ENCODE results near the gene SLC7A6OS. TPM values are rescaled to one million over a fixed set of nuclear protein-coding genes. Genes with fewer than 3 reads are reported as not detected.
"Not testable (repeated sequence)": the region's sequence is repeated elsewhere in the genome, so short reads cannot be mapped to it uniquely, and the experiment has no call there.

The SLC7A6OS gene
- total RNA-seq, 1 donor from 2014 or later: 20.0 TPM

DNA sequence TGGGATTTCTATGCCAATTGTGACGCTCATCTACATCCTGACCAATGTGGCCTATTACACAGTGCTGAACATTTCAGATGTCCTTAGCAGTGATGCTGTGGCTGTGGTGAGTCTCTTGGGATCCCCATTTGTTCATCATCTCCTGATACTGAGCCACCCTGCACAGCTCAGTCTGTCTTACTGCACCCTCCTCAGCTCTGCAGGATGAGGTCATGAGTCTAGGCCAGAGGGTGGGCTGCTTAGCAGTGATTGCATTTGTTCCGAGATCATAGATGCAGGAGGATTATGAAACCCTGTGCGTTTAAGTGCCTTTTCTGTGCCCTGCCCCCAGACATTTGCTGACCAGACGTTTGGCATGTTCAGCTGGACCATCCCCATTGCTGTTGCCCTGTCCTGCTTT is 19.5 kb downstream of the SLC7A6OS start:
- H3K9me3 Mint-ChIP-seq (ENCODE audit: unreplicated experiment): no peaks in the 10 kb centered on the region
- no peak overlapping the region for H3K4me3 Mint-ChIP-seq (ENCODE audit: unreplicated experiment)
- TF ChIP-seq, protein P1, sequence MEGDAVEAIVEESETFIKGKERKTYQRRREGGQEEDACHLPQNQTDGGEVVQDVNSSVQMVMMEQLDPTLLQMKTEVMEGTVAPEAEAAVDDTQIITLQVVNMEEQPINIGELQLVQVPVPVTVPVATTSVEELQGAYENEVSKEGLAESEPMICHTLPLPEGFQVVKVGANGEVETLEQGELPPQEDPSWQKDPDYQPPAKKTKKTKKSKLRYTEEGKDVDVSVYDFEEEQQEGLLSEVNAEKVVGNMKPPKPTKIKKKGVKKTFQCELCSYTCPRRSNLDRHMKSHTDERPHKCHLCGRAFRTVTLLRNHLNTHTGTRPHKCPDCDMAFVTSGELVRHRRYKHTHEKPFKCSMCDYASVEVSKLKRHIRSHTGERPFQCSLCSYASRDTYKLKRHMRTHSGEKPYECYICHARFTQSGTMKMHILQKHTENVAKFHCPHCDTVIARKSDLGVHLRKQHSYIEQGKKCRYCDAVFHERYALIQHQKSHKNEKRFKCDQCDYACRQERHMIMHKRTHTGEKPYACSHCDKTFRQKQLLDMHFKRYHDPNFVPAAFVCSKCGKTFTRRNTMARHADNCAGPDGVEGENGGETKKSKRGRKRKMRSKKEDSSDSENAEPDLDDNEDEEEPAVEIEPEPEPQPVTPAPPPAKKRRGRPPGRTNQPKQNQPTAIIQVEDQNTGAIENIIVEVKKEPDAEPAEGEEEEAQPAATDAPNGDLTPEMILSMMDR (IDR thresholded peaks at IDR 0.05; ENCODE audit: unreplicated experiment): no peak
- no peak for DNase-seq (ENCODE audit: low spot score)
- H3K27me3 Mint-ChIP-seq (ENCODE audit: unreplicated experiment): peaks cover 7% of the 10 kb centered on the region
- peaks cover 33% of the 10 kb centered on the region for H3K4me1 Mint-ChIP-seq (ENCODE audit: unreplicated experiment)
- H3K36me3 Mint-ChIP-seq (ENCODE audit: low read depth, unreplicated experiment): peaks cover 19% of the 10 kb centered on the region
- H3K27ac Mint-ChIP-seq (ENCODE audit: unreplicated experiment): no peak overlapping the region

DNA sequence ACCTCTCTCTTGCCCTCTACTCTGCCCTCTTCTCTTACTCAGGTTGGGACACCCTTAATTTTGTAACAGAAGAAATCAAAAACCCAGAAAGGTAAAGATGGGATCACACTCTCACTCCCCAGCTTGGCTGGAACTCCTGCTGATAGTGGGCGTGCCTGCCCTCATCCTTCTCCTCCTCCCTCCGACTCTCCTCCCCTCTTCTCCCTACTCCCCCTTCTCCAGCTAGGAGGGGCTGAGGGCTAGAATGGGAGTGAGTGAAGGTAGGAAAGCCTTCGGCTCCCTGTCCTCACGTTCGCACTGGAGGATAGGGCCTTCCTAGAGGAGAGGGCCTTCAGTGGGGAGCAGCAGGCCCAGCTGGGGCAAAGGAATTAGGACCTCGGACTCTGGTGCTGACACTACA is 20.3 kb downstream of the SLC7A6OS start:
- no peak for DNase-seq (ENCODE audit: low spot score)
- Mint-ChIP-seq H3K4me1 (ENCODE audit: unreplicated experiment) (peaks cover 40% of the 10 kb centered on the region), H3K27me3 (ENCODE audit: unreplicated experiment) (peaks cover 7% of the 10 kb centered on the region), H3K27ac (ENCODE audit: unreplicated experiment) (peak overlapping the region; percentile 62), H3K4me3 (ENCODE audit: unreplicated experiment) (peak overlapping the region; percentile 52), H3K9me3 (ENCODE audit: unreplicated experiment) (no peaks in the 10 kb centered on the region), H3K36me3 (ENCODE audit: low read depth, unreplicated experiment) (peaks cover 19% of the 10 kb centered on the region)
- TF ChIP-seq, protein P1 (IDR thresholded peaks at IDR 0.05; ENCODE audit: unreplicated experiment): no peak

DNA sequence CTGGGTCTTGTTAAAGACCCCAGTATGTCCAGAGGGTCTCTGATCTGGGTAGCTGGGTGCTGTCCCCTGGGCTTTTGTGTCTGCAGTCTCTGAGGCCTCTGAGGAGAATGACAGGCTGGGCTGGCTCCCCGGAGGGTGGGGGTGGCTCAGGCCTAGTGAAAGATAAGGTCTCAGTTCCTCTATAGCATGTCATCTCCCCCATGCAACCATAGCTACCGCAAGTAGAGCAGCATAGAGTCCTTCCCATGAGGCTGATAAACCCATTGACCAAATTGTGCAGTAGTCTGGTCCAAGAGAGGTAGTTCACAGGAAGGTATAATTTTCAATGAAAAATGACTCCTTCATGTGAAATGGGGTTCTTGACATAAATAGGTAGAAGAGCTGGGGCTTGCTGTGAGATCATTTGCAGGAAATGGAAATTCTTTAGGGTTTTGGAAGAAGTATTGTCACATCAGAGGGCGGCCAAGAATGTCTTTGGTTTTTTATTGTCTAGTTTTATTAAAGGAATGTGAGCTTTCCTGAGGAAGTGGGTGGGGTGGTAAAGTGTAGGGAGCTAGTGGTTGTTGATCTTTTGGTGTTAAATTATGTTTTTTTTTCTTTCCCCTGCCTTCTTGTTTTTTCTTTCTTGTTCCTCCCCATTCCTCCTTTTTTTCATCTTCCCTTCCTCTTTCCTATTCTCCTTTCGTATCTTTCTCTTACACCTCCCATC is 21.0 kb downstream of the SLC7A6OS start:
- peak overlapping the region; percentile 52 for H3K4me3 Mint-ChIP-seq (ENCODE audit: unreplicated experiment)
- DNase-seq (ENCODE audit: low spot score): no peak
- H3K9me3 Mint-ChIP-seq (ENCODE audit: unreplicated experiment): no peaks in the 10 kb centered on the region
- H3K36me3 Mint-ChIP-seq (ENCODE audit: low read depth, unreplicated experiment): peaks cover 19% of the 10 kb centered on the region
- TF ChIP-seq, protein P1 (IDR thresholded peaks at IDR 0.05; ENCODE audit: unreplicated experiment): no peak
- peaks cover 45% of the 10 kb centered on the region for H3K4me1 Mint-ChIP-seq (ENCODE audit: unreplicated experiment)
- peaks cover 10% of the 10 kb centered on the region for H3K27me3 Mint-ChIP-seq (ENCODE audit: unreplicated experiment)
- H3K27ac Mint-ChIP-seq (ENCODE audit: unreplicated experiment): peak overlapping the region; percentile 62

DNA sequence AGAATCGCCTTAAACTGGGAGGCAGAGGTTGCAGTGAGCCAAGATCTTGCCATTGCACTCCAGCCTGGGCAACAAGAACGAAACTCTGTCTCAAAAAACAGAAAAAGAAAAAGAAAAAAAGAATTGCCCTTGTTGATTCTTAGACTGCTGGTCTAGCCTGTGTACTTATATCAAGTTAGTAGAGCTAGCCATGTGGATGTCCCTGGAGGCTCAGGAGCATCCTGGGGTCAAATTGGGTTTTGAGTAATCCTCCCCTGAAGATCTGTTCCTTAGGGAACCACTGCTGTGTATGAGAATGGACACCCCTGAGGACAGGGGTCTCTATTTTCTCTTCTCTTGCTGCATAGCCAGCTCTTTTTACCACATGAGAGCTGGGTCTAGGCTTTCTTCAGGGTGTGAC is 21.5 kb downstream of the SLC7A6OS start:
- Mint-ChIP-seq H3K27ac (ENCODE audit: unreplicated experiment) (no peak overlapping the region), H3K36me3 (ENCODE audit: low read depth, unreplicated experiment) (peaks cover 15% of the 10 kb centered on the region), H3K4me1 (ENCODE audit: unreplicated experiment) (peaks cover 51% of the 10 kb centered on the region), H3K27me3 (ENCODE audit: unreplicated experiment) (peaks cover 10% of the 10 kb centered on the region), H3K4me3 (ENCODE audit: unreplicated experiment) (no peak overlapping the region), H3K9me3 (ENCODE audit: unreplicated experiment) (no peaks in the 10 kb centered on the region)
- TF ChIP-seq, protein P1 (IDR thresholded peaks at IDR 0.05; ENCODE audit: unreplicated experiment): no peak
- DNase-seq (ENCODE audit: low spot score): no peak

DNA sequence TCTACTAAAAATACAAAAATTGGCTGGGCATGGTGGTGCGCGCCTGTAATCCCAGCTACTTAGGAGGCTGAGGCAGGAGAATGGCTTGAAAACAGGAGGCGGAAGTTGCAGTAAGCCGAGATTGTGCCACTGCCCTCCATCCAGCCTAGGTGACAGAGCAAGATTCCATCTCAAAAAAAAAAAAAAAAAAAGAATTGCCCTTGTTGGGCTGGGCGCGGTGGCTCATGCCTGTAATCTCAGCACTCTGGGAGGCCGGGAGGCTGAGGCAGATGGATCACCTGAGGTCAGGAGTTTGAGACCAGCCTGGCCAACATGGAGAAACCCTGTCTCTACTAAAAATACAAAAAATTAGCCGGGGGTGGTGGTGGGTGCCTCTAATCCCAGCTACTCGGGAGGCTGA is 21.9 kb downstream of the SLC7A6OS start:
- DNase-seq (ENCODE audit: low spot score); H3K4me3 Mint-ChIP-seq (ENCODE audit: unreplicated experiment); H3K9me3 Mint-ChIP-seq (ENCODE audit: unreplicated experiment); H3K27ac Mint-ChIP-seq (ENCODE audit: unreplicated experiment); H3K27me3 Mint-ChIP-seq (ENCODE audit: unreplicated experiment): not testable (repeated sequence)
- H3K4me1 Mint-ChIP-seq (ENCODE audit: unreplicated experiment): peaks cover 53% of the 10 kb centered on the region
- H3K36me3 Mint-ChIP-seq (ENCODE audit: low read depth, unreplicated experiment): peaks cover 13% of the 10 kb centered on the region

Measured in endothelial cell (in vitro differentiated cells).